KMS-11 (cell line): ENCODE results near the gene MYO3A.
A peak's percentile ranks its signal among the peaks of the same experiment; 100 is the strongest.

ENCODE experiments used
- H2AFZ ChIP-seq: fragments of 200-600 bp; sonication (generic); 2 replicates; pipeline ENCODE4 v1.6.1; 2016; ENCODE audit warnings: antibody characterized with exemption, mixed run types, low read depth
- H3K27ac ChIP-seq: fragments of 200-600 bp; sonication (generic); 2 replicates; pipeline ENCODE4 v1.6.1; 2016; ENCODE audit warnings: mild to moderate bottlenecking, mixed run types
- H3K27me3 ChIP-seq: fragments of 200-600 bp; sonication (generic); 2 replicates; pipeline ENCODE4 v1.6.1; 2017; ENCODE audit warnings: mild to moderate bottlenecking, low read depth, mixed run types, moderate library complexity; ENCODE audit not compliant: insufficient read depth
- H3K36me3 ChIP-seq: fragments of 200-600 bp; sonication (generic); 2 replicates; pipeline ENCODE4 v1.6.1; 2017; ENCODE audit warnings: mild to moderate bottlenecking, mixed run types; ENCODE audit not compliant: insufficient read depth
- H3K4me1 ChIP-seq: fragments of 200-600 bp; sonication (generic); 2 replicates; pipeline ENCODE4 v1.6.1; 2016; ENCODE audit warnings: mild to moderate bottlenecking, low read depth, mixed run types; ENCODE audit not compliant: poor library complexity, severe bottlenecking
- H3K4me2 ChIP-seq: fragments of 200-600 bp; sonication (generic); 2 replicates; pipeline ENCODE4 v1.7.0; 2016; ENCODE audit warnings: mild to moderate bottlenecking, mixed run types
- H3K4me3 ChIP-seq: fragments of 200-600 bp; sonication (generic); IDR thresholded peaks from 2 replicates; pipeline ENCODE4 v1.6.1; 2017; ENCODE audit warnings: low read depth, low read length, mixed read lengths; ENCODE audit not compliant: insufficient read depth
- H3K79me2 ChIP-seq: fragments of 200-600 bp; sonication (generic); 2 replicates; pipeline ENCODE4 v1.6.1; 2016; ENCODE audit warnings: low read depth, mixed run types; ENCODE audit not compliant: insufficient read depth
- H3K9ac ChIP-seq: fragments of 200-600 bp; sonication (generic); 2 replicates; pipeline ENCODE4 v1.6.1; 2016; ENCODE audit warnings: mild to moderate bottlenecking, mixed run types
- H4K20me1 ChIP-seq: fragments of 200-600 bp; sonication (generic); 2 replicates; pipeline ENCODE4 v1.6.1; 2016; ENCODE audit warnings: mild to moderate bottlenecking, mixed run types; ENCODE audit not compliant: insufficient read depth
- CTCF ChIP-seq: fragments of 200-600 bp; sonication (generic); conservative IDR thresholded peaks from 2 replicates; pipeline ENCODE4 v1.6.1; 2017; ENCODE audit warnings: low read depth, mild to moderate bottlenecking, antibody characterized with exemption, low read length, moderate library complexity, mixed read lengths

MYO3A gene

GRCh38 chr10:26243351-26243720 lies 309.3 kb downstream of the MYO3A start:
- no peak for TF ChIP-seq CTCF
- H2AFZ ChIP-seq = no peak overlapping the region
- no peak overlapping the region for H3K9ac ChIP-seq
- peaks cover 6% of the 10 kb centered on the region for H3K4me1 ChIP-seq
- H3K27ac ChIP-seq = no peak overlapping the region
- H3K27me3 ChIP-seq = no peaks in the 10 kb centered on the region
- no peaks in the 10 kb centered on the region for H3K79me2 ChIP-seq
- H3K4me2 ChIP-seq = no peak overlapping the region
- no peaks in the 10 kb centered on the region for H3K36me3 ChIP-seq
- no peaks in the 10 kb centered on the region for H4K20me1 ChIP-seq
- H3K4me3 ChIP-seq = no peak overlapping the region

- no peak for TF ChIP-seq CTCF
- H3K4me2 ChIP-seq = no peak overlapping the region
- no peak overlapping the region for H2AFZ ChIP-seq
- H3K27me3 ChIP-seq = no peaks in the 10 kb centered on the region
- H3K4me1 ChIP-seq = peaks cover 11% of the 10 kb centered on the region
- H3K79me2 ChIP-seq = no peaks in the 10 kb centered on the region
- H3K4me3 ChIP-seq = no peak overlapping the region
- no peaks in the 10 kb centered on the region for H3K36me3 ChIP-seq
- no peak overlapping the region for H3K27ac ChIP-seq
- H3K9ac ChIP-seq = no peak overlapping the region
- H4K20me1 ChIP-seq = no peaks in the 10 kb centered on the region
Measured at GRCh38 chr10:26249681-26250080, 315.7 kb downstream of the MYO3A start.

- Histone ChIP-seq H3K27ac (no peak overlapping the region), H3K36me3 (no peaks in the 10 kb centered on the region), H3K4me3 (no peak overlapping the region), H3K79me2 (no peaks in the 10 kb centered on the region), H4K20me1 (no peaks in the 10 kb centered on the region), H3K9ac (no peak overlapping the region), H2AFZ (no peak overlapping the region), H3K4me1 (peaks cover 11% of the 10 kb centered on the region), H3K4me2 (no peak overlapping the region), H3K27me3 (no peaks in the 10 kb centered on the region)
- TF ChIP-seq CTCF = no peak
Measured at GRCh38 chr10:26251925-26252324, 317.9 kb downstream of the MYO3A start.

GRCh38 chr10:26254616-26255015 lies 320.6 kb downstream of the MYO3A start:
- H3K79me2 ChIP-seq = no peaks in the 10 kb centered on the region
- H3K36me3 ChIP-seq = no peaks in the 10 kb centered on the region
- H3K27ac ChIP-seq = no peak overlapping the region
- no peak overlapping the region for H3K4me2 ChIP-seq
- H3K4me3 ChIP-seq = no peak overlapping the region
- TF ChIP-seq CTCF = no peak
- H2AFZ ChIP-seq = no peak overlapping the region
- H4K20me1 ChIP-seq = no peaks in the 10 kb centered on the region
- no peaks in the 10 kb centered on the region for H3K27me3 ChIP-seq
- H3K4me1 ChIP-seq = peaks cover 8% of the 10 kb centered on the region
- no peak overlapping the region for H3K9ac ChIP-seq

- Histone ChIP-seq H3K4me2 (peak overlapping the region; percentile 30; the same call in 1 of the 2 replicates), H3K9ac (no peak overlapping the region)
Measured at GRCh38 chr10:26259341-26259740, 325.3 kb downstream of the MYO3A start.

More at GRCh38 chr10:26259341-26259740, 325.3 kb downstream of the MYO3A start:
- no peaks in the 10 kb centered on the region for H3K79me2 ChIP-seq
- no peaks in the 10 kb centered on the region for H4K20me1 ChIP-seq
- no peak overlapping the region for H3K4me3 ChIP-seq
- peaks cover 15% of the 10 kb centered on the region for H3K4me1 ChIP-seq
- no peak for TF ChIP-seq CTCF
- no peaks in the 10 kb centered on the region for H3K27me3 ChIP-seq
- H3K36me3 ChIP-seq = no peaks in the 10 kb centered on the region
- H3K27ac ChIP-seq = no peak overlapping the region
- no peak overlapping the region for H2AFZ ChIP-seq
